ENCODE results near the gene PLEKHM2.

Gene PLEKHM2

GRCh38 chr1:15727866-15728534 is 43.9 kb downstream of the PLEKHM2 start:
- DNase-seq, result no peak

GRCh38 chr1:15728937-15729657 is 45.0 kb downstream of the PLEKHM2 start:
- DNase-seq, result no peak

DNA sequence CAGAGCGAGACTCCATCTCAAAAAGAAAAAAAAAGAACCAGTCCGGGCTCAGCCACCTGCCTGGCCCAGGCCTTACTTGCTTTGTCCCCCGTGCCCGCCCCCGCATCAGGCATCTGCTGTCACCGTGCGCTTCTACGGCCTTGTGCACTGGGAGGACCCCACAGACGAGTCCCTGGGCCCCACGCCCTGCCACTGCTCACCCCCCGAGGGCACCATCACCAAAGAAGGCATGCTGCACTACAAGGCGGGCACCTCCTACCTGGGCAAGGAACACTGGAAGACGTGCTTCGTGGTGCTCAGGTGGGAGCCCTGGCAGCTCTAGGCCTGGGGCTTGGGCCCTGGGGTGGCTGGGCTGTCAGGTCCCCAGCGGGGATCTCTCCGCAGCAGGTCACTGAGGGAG is 46.3 kb downstream of the PLEKHM2 start:
- DNase-seq, result no peak

- no peak for DNase-seq
Observed at GRCh38 chr1:15730936-15731335, 46.8 kb downstream of the PLEKHM2 start.

- DNase-seq, result no peak
Observed at GRCh38 chr1:15731735-15732685, 47.9 kb downstream of the PLEKHM2 start.

GRCh38 chr1:15732686-15733081 is 48.6 kb downstream of the PLEKHM2 start:
- DNase-seq, result no peak

DNA sequence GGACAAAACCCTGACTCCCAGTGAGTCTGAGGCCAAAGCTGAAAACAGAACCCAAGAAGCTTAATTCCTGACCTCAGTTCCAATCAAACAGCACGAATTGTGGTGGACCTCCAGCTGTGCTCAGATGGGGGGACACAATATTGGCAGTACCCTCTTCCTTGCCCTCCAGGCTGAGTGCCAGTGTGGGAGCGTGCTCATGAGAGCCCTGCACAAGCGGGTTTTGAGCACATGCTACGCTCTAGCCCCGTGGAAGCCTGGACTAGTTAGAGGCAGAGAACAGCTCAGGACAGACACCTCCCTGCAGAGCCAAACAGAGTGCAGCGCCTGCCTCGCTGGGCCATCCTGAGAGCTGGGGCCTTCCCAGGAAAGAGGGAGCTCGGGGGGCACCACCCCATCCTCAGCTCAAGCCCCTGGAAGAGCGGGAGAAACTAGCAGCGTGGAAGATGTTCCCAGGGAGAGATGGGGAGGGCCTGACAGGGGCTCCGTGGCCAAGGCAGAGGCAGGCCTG is 49.2 kb downstream of the PLEKHM2 start:
- DNase-seq, result no peak

- no peak for DNase-seq
Observed at GRCh38 chr1:15733726-15734226, 49.7 kb downstream of the PLEKHM2 start.

GRCh38 chr1:15734296-15734695 is 50.2 kb downstream of the PLEKHM2 start:
- no peak for DNase-seq

GRCh38 chr1:15734901-15735300 is 50.8 kb downstream of the PLEKHM2 start:
- DNase-seq, result no peak

DNA sequence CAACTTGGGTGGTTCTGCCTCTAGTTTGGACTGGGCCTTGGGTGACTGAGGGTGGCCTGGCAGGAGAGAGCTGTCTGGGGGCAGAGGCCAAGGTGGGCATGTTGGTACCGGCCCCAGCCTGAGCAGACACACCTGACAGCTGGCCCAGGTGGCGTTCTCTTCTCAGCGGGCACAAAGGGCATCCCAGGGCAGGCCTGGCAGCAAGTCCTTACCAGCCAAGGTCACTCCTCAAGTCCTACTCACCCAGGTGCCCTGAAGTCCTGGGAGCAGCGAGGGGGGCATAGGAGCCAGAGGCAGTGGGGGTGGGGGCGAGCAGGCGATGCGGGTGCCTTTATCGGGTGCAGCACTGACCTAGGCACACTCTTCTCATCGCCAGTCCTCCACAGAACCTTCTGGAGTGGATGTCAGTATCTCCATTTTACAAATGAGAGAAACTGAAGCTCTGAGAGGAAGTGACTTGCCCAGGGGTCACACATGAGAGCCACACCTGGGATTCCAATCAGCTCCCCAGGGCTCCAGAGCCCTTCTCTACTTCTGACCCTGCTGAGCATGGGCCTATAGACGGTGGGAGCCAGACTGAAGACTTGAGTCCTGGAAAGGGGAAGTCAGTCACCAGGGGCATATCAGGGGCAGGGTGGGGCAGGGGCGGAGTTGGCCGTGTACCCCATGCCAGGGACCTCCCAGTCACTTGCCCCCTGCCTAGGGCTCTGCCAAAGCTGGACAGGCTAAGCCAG is 51.4 kb downstream of the PLEKHM2 start:
- no peak for DNase-seq

GRCh38 chr1:15736038-15736891 is 52.1 kb downstream of the PLEKHM2 start, which contains the start of gene SLC25A34:
Gene SLC25A34 (plus strand): TSS chr1:15736258. CDS start chr1:15736486, 228 bp downstream.
- no peak for DNase-seq

- DNase-seq, result no peak
Observed at GRCh38 chr1:15736892-15737261, 52.8 kb downstream of the PLEKHM2 start.

- no peak for DNase-seq
Observed at GRCh38 chr1:15737324-15738319, 53.5 kb downstream of the PLEKHM2 start.

- no peak for DNase-seq
Observed at GRCh38 chr1:15738416-15739113, 54.4 kb downstream of the PLEKHM2 start.

- no peak for DNase-seq
Observed at GRCh38 chr1:15739259-15739658, 55.1 kb downstream of the PLEKHM2 start.

DNA sequence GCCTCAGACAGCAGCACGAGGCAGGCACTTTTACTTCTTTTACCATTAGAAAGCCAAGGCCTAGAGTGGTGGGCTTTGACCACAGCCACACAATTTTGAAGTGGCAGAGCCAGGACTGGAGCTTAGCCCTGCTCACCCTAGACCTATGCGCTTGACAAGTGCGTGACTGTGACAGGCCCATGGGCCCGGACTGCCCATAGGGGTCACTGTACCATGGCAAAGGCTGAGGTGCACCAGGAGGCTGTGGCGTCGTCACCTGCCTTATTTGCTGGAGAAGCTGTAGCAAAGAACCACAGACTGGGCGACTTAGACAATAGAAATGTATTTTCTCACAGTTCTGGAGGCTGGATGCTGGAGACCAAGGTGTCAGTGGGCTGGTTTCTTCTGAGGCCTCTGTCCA is 55.6 kb downstream of the PLEKHM2 start:
- DNase-seq, result no peak

- DNase-seq, result peak; percentile 52
Observed at GRCh38 chr1:15740924-15741850, 57.1 kb downstream of the PLEKHM2 start.

Measured in fibroblast of skin of right biceps (primary cell).